H54 (cell line): ENCODE data around the gene LSM2.

Experiments
- DNase-seq: peaks from one replicate; pipeline ENCODE4 v3.0.0; 2011; ENCODE audit warnings: low spot score, mixed read lengths; ENCODE audit not compliant: insufficient read length
- FAIRE-seq: peaks from 3 replicates; lab custom pipeline; 2011; peaks lifted over from hg19 to GRCh38; lab: Jason Lieb, UNC
- POLR2A ChIP-seq: IDR thresholded peaks from 2 replicates; pipeline ENCODE4 v1.6.1; 2011; ENCODE audit warnings: low read depth, mild to moderate bottlenecking, low read length

LSM2 gene

DNA sequence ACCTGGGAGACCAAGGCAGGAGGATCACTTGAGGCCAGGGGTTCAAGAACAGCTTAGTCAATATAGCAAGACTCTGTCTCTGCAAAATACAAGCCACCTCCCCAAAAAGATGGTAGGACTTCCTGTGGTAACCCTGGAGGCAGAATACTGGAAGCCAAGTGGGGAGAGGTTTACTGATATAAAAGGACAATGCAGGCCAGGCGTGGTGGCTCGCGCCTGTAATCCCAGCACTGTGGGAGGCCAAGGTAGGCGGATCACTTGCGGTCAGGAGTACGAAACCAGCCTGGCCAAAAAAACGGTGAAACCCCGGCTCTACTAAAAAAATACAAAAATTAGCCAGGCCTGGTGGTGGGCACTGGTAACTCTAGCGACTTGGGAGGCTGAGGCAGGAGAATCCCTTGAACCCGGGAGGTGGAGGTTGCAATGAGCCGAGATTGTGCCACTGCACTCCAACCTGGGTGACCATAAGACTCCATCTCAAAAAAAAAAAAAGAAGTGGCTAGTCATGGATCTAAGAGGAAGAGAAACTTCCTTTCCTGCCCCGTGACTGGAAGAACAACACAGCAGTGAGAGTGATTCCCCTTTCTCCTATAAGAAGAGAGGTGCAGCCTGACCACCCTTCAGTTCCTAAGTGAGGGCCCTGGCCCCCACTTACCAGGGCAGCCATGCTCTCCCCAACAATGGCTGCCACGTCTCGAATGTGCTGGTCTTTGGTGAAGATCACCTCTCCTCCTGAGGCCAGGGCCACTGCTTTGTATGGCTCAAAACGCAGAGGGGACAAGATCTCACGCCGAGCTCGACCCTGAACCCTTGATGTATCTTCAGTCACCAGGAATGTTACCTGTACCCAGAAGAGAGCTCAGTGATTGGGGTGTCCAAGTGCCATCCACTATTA lies 38.2 kb downstream of the LSM2 start:
- no peak for TF ChIP-seq POLR2A
- DNase-seq (no peak), FAIRE-seq (no peak)

DNA sequence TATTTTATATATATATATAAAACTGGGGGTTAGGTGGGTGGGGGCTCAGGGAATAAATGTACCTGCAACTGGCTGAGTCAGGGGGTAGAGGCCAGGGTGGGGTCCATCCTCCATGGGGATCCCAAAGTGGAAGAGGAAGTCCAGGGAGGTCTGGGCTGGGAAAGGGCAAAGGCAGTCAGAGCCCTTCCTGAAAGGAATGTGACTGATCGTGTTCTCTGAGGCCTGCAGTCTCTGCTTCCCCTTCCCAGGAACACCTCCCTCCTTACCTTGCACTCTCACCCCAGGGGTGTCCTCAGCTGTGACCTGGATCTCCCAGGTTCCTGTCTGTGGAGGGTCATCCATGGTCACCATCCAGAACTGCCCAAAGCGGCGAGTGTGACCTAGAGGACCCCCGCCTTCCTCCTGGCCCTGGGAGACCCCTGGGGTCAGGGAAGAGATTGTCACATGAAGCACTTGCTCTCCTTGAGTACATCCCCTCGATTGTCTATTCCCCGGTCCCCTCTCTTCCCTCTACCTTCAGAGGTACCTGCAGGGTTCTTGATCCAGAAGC lies 39.6 kb downstream of the LSM2 start:
- DNase-seq, result no peak
- no peak for TF ChIP-seq POLR2A
- FAIRE-seq, result no peak

DNA sequence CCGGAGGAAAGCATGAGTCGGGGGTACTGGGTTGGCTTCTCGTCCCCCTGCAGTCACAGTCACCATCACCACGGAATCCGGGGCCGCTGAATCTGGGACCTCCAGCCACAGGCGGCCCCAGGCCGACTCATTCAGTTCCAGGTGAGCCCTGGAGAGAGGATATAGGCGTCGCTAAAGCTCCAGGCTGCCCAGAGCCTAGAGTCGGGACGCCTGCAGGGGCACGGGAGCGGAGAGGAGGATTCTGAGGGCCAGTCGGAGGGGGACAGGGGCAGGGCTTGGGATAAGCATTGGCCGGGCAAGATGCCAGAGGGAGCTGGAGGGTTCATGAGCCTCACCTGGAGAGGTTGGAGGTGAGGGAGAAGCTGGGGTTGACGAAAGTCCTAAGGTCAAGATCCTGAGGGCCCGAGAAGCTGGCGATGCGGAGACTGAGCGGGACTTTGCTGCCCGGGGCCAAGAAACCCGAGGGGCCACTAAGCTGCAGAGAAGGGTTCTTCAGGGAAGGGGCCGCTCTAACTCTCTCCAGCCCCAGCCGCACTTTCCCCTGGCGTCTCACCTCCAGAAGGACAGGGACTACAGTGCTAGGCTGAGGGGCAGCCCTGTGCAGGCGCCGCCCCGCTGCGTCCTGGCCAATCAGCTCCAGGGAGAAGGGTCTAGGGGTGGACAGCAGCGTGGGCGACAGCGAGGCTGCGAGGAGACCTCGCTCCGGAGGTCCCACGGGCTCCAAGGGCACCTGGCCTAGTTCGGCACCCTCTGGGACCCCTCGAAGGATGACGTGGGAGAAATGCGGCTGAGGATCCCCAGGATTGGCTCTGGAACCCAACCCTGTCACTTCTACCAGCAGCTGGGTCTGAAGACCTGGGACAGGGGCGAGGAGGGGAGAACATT lies 40.6 kb downstream of the LSM2 start:
- FAIRE-seq (no peak), DNase-seq (no peak)
- TF ChIP-seq POLR2A, result no peak

DNA sequence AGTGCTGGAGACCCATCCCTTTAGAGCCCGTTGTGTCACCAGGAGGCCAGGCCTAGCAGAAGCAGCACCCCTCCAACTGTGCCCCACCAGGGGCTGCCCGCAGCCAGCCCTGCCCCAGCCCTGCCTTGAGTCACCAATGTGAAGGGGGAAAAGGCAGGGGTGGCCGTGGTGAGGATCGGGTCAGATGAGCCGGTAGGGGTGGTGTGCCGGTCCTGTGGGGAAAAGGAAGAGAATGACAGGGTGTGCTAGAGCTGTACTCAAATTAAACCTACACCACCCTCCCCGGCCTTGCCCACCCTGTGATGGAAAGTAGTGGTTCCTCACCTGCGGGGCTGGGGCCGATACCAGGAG lies 41.2 kb downstream of the LSM2 start:
- no peak for DNase-seq
- no peak for FAIRE-seq
- TF ChIP-seq POLR2A, result no peak

DNA sequence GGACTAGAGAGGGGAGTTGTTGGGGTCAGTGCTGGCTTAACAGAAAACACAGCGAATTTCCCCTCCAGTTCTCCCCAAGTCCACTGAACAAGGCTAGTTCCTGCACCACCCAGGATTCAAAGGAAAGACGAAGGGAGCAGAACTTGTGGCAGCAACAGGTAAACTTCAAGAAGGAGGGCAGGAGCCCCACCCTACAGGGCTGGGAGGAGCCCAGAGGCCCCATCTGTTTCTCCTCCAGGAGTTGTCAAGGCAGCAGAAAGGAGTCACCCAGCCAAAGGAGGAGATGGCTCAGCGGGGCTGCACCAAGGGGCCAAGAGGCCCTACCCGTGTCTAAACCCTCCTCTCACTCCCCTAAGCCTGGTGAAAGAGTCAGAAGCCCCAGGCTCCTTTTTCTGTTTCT lies 42.6 kb downstream of the LSM2 start:
- no peak for DNase-seq
- no peak for TF ChIP-seq POLR2A
- no peak for FAIRE-seq

DNA sequence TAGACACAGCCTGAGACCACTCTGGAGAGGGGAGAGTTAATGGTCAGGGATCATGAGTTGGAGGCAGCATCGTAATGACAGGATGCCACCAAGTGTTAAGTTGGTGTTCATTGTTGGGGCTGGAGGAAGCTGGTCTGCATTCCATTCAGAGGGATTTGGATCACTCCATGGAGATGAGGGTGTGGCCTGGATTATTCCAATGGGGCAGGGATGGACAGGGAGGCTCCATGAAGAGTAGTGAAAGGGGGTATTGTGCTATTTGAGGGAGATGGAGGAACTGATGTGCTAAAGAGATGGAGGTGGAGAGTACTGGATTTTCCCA lies 43.2 kb downstream of the LSM2 start:
- DNase-seq (peak; percentile 59), FAIRE-seq (peak; percentile 23)
- no peak for TF ChIP-seq POLR2A

DNA sequence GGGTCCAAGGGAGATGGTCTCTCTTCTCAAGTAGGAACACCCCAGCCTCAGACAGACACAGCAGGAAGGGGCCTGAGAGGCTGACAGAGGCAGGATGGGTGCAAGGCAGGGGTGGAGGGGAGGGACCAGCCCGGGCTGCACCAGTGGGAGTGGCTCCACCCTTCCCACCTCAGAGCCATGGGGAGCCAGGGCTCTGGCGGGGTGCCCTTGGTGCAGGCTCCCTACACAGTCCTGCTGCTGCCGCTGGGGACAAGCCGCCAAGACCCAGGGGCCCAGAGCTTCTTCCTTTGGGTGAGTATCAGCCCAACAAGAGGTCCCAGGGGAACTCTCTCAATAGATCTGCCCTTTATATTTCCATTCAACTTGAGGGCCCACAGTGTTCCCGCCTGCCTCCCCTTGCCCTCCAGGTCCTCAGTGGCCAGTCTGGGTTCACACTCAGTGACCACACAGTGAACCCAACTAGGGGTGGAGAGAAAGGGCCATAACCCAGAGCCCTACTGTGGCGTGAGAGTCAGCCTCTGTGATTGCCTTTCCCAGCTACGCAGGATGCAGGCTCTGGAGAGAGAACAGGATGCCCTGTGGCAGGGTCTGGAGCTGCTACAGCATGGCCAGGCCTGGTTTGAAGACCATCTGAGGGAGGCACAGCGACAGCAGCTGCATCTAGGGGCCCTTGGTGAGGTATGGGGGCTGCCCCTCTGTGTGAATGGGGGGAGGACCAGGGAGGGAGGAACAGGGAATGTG lies 43.7 kb downstream of the LSM2 start:
- no peak for DNase-seq
- no peak for FAIRE-seq
- no peak for TF ChIP-seq POLR2A

DNA sequence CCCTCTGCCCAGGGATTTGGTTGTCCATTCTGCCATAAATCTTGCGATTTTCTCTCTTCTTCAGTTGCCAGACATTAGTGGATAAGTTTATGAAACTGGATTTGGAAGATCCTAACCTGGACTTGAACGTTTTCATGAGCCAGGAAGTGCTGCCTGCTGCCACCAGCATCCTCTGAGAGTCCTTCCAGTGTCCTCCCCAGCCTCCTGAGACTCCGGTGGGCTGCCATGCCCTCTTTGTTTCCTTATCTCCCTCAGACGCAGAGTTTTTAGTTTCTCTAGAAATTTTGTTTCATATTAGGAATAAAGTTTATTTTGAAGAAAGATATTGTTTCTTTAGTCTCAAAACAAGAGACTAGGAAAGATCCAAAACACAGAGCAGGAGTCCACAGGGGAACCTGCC lies 44.4 kb downstream of the LSM2 start, which contains the start of gene SAPCD1:
Gene SAPCD1, plus strand, starts transcription at position 301 of the 400 bp plus-strand sequence. CDS start 399 bp downstream, outside the sequence.
- no peak for TF ChIP-seq POLR2A
- DNase-seq (no peak), FAIRE-seq (no peak)

DNA sequence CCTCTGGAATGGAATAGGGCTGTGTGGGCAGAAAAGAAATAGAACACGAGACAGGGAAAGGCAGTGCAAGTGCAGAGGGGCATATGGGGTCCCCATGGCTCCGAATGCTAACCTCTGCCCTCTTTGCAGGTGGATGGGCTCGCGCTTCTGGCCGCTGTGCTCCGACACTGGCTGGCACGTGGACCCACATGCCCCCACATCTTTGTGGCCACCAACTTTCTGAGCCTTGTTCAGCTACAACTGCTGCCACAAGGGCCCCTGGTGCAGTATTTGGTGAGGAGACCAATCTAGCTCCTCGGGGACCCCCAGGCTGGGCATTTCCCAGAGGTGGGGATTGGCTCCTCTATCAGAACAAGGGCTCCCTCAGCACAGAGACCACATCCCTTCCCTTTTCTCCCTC lies 45.4 kb downstream of the LSM2 start:
- FAIRE-seq, result no peak
- TF ChIP-seq POLR2A, result no peak
- DNase-seq, result no peak

DNA sequence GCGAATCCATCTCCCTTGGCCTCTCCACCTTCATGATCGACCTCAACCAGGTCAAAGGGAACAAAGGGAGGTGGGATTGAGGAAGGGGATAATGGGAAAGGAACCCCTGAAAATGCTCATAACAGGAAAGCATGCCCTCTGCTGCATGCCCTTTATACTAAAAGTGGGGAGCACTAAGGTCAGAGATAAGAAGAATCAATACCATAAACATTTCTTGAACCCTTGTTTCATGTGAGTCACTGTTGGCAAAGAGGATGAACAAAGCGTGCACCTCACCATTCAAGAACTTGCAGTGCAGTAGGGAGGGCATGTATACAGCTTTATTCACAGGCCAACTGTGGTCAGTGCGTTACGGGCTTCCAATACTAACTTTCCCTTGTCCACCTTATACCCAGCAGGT lies 46.0 kb downstream of the LSM2 start:
- TF ChIP-seq POLR2A, result no peak
- FAIRE-seq, result no peak
- DNase-seq, result no peak

DNA sequence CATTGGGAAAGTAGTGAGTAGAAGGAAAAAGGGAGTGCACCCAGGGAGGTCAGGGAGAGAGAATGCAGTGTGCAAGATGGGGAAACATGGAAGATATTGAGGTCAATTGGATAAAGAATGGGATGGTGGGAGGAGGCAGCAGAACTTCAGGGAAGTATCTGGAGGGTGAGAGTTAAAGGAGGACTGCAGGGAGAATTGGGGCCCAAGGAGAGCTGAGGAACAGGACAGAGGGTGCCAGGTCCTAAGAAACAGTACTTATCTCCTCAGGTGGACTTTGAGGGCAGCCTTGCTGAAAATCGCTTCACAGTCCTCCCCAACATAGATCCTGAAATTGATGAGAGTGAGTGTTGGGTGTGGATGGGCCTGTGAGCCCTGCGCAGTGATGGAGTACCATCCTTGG lies 48.5 kb downstream of the LSM2 start:
- no peak for TF ChIP-seq POLR2A
- FAIRE-seq (no peak), DNase-seq (no peak)

DNA sequence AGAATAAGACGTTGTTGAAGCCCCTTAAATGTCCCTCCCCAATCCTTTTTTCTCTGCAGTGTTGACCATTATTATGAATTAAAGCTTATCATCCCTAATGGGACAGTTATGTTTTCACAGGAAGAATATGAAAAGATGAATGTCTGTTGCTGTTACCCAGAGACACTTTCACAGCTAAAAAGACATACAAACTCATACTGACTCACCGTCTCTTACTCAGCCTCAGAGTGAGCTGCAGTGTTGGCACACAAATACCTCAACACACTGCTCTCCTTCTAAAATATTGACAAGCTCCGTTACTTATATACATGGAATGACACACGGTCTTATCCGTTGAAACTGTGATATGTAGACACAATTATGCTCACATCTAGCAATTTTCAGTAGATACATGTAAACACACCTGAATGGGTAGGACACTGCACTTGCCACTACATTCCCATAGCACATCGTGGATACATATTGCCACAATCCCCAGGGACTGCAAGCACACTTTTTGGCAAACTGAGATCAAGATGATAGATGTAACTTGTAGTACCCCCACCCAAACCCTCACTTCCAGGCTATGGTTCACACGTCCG lies 53.9 kb downstream of the LSM2 start:
- FAIRE-seq, result peak; percentile 58
- no peak for TF ChIP-seq POLR2A
- DNase-seq, result peak; percentile 61

DNA sequence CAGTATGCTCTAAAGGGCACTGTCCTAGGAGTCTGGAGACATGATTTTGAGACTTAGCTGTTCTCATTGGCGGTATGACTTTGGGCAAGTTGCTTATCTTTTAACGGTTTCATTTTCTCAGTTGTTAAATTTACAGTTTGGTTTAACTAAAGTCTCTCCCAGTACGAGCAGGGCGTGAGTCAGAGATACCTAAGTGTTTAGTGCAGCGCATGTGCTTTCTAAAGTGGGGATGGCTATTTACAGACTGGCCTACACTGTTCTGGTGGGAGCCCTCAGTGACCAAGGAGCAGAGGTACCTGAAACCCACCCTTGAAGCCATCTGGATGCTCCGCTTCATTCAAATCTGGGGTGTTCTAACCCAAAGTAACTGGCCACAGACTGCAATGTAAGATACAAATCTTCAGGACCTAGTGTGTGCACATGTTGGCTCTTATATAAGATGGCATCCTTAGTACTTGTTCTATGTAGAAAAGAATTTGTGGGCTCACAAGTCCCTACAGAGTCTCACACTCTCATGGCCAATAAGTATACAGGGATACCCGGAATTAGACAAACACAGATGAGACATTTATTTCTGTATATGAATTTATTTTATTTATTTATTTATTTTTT lies 56.2 kb downstream of the LSM2 start:
- DNase-seq, result no peak
- FAIRE-seq, result no peak
- TF ChIP-seq POLR2A, result no peak
